Renal cortical epithelial cell (primary cell): Measurements from ENCODE around the gene BRD1. TPM values are rescaled to one million over a fixed set of nuclear protein-coding genes. Genes with fewer than 3 reads are reported as not detected.

Experiments used
- DNase-seq: peaks from one replicate; pipeline ENCODE4 v3.0.0-alpha.2; 2011; ENCODE audit warnings: low read depth
- total RNA-seq: library from RNA; depleted of rRNA; stranded (reverse); fragments of >200 nt; gene quantifications from 2 replicates; pipeline ENCODE4 v1.2.3, GENCODE V29; 2014

The BRD1 gene
- total RNA-seq, 1 donor from 2014 or later, result 38.1 TPM

- no peak for DNase-seq
Measured at GRCh38 chr22:49728570-49729271, 99.0 kb downstream of the BRD1 start.

- no peak for DNase-seq
Measured at GRCh38 chr22:49727881-49728569, 99.6 kb downstream of the BRD1 start.

- DNase-seq, result no peak
Measured at GRCh38 chr22:49727191-49727880, 100.3 kb downstream of the BRD1 start.

- DNase-seq, result no peak
Measured at GRCh38 chr22:49726701-49727101, 101.0 kb downstream of the BRD1 start.

- no peak for DNase-seq
Measured at GRCh38 chr22:49726022-49726681, 101.5 kb downstream of the BRD1 start.

GRCh38 chr22:49725516-49725915 is 102.2 kb downstream of the BRD1 start:
- DNase-seq, result no peak

GRCh38 chr22:49724893-49725489 is 102.7 kb downstream of the BRD1 start:
- peak; percentile 2 for DNase-seq

- no peak for DNase-seq
Measured at GRCh38 chr22:49724030-49724892, 103.4 kb downstream of the BRD1 start.

GRCh38 chr22:49723478-49724029 is 104.1 kb downstream of the BRD1 start:
- DNase-seq, result no peak

Other genes with a start within 250 kb of the BRD1 start
- gene ZBED4, start 26.0 kb upstream of the BRD1 start, total RNA-seq, result 12.2 and 23.7 TPM in 2 replicates
- 15.5 and 33.2 TPM in 2 replicates for gene ALG12, start 90.6 kb upstream of the BRD1 start, total RNA-seq
- 28.3 and 32.5 TPM in 2 replicates for gene CRELD2, start 90.8 kb upstream of the BRD1 start, total RNA-seq
- 26.3 and 40.3 TPM in 2 replicates for gene PIM3, start 132.9 kb upstream of the BRD1 start, total RNA-seq
- gene IL17REL, start 184.9 kb upstream of the BRD1 start, total RNA-seq, result not detected in 2 replicates
- not detected in 2 replicates for gene TTLL8, start 230.4 kb upstream of the BRD1 start, total RNA-seq